Liver (tissue), 3 donors: ENCODE data around the gene LAMA2.

Source experiments
- RAD21 ChIP-seq, 2 donors: IDR thresholded peaks; 2 replicates each; pipeline ENCODE4 v1.6.1; 2016; ENCODE audit warnings: antibody characterized with exemption in 2 of 2, mild to moderate bottlenecking in 2 of 2
- YY1 ChIP-seq: IDR thresholded peaks from 2 replicates; pipeline ENCODE4 v1.6.1; 2016; ENCODE audit warnings: antibody characterized with exemption, mild to moderate bottlenecking
- TF ChIP-seq, protein P1 (sequence below): fragments of 150-350 bp; IDR thresholded peaks from 2 replicates; pipeline ENCODE4 v1.5.1; 2017; ENCODE audit warnings: improper control_type of control experiment, low read depth, low read length; ENCODE audit not compliant: missing input control
- donor health status: healthy.
- donor health status: healthy.

DNA sequence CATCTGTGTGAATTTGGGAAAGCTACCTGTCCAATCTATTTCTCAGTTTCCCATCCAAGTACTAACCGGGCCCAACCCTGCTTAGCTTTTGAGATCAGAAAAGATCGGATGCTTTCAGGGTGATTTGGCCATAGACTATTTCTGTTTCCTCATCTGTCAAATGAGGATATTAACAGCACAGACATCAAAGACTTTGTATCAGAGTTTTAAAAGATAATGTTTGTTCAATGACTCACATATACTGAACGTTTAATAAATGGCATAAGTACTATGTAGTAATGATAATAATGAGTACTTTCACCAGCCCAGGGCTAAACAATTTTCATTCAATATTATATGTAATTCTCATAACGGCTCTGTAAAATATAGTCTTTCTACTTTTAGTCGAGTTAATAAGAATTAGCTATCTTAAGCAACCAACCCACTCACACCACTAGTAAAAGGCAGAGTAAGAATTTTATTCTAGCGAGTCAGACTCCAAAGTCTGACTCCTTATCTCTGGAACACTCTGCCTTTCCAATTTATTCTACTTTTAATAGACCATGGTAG, 610.5 kb downstream of the LAMA2 start:
- TF ChIP-seq, protein P1, sequence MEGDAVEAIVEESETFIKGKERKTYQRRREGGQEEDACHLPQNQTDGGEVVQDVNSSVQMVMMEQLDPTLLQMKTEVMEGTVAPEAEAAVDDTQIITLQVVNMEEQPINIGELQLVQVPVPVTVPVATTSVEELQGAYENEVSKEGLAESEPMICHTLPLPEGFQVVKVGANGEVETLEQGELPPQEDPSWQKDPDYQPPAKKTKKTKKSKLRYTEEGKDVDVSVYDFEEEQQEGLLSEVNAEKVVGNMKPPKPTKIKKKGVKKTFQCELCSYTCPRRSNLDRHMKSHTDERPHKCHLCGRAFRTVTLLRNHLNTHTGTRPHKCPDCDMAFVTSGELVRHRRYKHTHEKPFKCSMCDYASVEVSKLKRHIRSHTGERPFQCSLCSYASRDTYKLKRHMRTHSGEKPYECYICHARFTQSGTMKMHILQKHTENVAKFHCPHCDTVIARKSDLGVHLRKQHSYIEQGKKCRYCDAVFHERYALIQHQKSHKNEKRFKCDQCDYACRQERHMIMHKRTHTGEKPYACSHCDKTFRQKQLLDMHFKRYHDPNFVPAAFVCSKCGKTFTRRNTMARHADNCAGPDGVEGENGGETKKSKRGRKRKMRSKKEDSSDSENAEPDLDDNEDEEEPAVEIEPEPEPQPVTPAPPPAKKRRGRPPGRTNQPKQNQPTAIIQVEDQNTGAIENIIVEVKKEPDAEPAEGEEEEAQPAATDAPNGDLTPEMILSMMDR: no peak
- TF ChIP-seq YY1 (no peak), RAD21 (IDR thresholded peaks at IDR 0.05) (no peak)
